ENCODE results near the gene SLC16A14. TPM values are rescaled to one million over a fixed set of nuclear protein-coding genes. Genes with fewer than 3 reads are reported as not detected.

SLC16A14 gene
- total and polyA plus RNA-seq, 2 experiments from 2014 or later, result not detected

DNA sequence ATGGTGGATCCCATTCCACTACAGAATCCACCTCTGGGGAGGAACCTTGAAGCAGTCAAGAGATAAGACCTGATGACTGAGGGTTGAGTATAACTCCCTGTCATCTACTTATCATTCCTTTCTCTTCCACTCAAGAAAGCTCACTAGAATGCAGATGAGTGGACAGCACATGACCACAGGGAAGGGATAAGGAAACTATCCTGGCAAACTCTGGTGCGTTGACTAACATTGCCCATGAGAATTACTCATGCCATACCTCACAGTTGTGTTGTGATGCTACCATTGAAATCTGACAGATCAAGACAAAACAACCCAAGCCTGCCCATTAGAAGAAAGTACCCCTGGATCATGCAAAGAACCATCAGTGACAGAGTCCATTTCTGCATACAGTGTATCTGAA, 26.5 kb downstream of the SLC16A14 start:
- TF ChIP-seq EZH2phosphoT487 (IDR thresholded peaks at IDR 0.05; ENCODE audit: insufficient read depth, low read depth) (no peak), EZH2 (IDR thresholded peaks at IDR 0.05; ENCODE audit: insufficient read depth, poor library complexity, severe bottlenecking) (no peak)
- no peaks in the 10 kb centered on the region for H3F3A ChIP-seq (ENCODE audit: insufficient read depth)
- no peak overlapping the region for H3K4me3 ChIP-seq
- no peak overlapping the region for H2AFZ ChIP-seq
- no peaks in the 10 kb centered on the region for H3K9me3 ChIP-seq (ENCODE audit: low read depth)
- no peak overlapping the region for H3K4me2 ChIP-seq (ENCODE audit: unreplicated experiment)
- H3K4me1 ChIP-seq (ENCODE audit: insufficient read depth), result no peaks in the 10 kb centered on the region
- H3K9me2 ChIP-seq (ENCODE audit: insufficient read depth), result no peaks in the 10 kb centered on the region
- H3K27me3 ChIP-seq (replicated peaks; ENCODE audit: insufficient read depth), result no peaks in the 10 kb centered on the region
- no peaks in the 10 kb centered on the region for H4K20me1 ChIP-seq (ENCODE audit: insufficient read depth)
- 80 to 94% methylated on average over 1 of the region's 1 CpG for WGBS, 2 experiments (ENCODE audit: low coverage in 1 of 2, low lambda C conversion rate in 2 of 2, missing lambda C conversion rate in 2 of 2)
- no peaks in the 10 kb centered on the region for H3K36me3 ChIP-seq (ENCODE audit: low read depth)
- H3K27ac ChIP-seq, result no peak overlapping the region
- in situ Hi-C loops (cut with MboI), result no loop called here
- no peak overlapping the region for H3K9ac ChIP-seq
- peak; percentile 24 for DNase-seq
- no peaks in the 10 kb centered on the region for H3K79me2 ChIP-seq (ENCODE audit: insufficient read depth)

DNA sequence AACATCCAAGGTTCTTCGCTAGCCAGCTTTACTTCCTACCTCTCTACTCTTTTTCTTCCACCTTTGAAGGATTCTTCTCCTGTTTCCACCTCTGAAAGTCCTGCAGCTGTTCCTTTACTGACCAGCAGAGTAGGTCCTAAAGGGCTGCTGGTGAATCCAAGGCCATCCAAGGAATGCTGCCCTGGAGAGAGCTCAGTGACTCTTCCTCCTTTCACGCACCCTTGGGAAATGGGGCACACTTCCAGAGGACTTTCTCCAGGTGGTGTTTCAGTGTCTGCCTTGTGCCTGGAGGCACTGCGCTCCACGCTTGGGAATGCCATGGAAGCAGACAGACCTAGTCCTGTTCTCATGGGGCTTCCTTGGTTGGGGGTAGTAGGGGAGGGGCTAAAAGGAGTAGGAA, 45.4 kb downstream of the SLC16A14 start:
- Histone ChIP-seq H3K4me2 (ENCODE audit: unreplicated experiment) (no peak overlapping the region), H3K36me3 (ENCODE audit: low read depth) (no peaks in the 10 kb centered on the region), H3K79me2 (ENCODE audit: insufficient read depth) (no peaks in the 10 kb centered on the region), H3K4me1 (ENCODE audit: insufficient read depth) (no peaks in the 10 kb centered on the region), H3K27me3 (replicated peaks; ENCODE audit: insufficient read depth) (no peaks in the 10 kb centered on the region), H3K9me2 (ENCODE audit: insufficient read depth) (no peaks in the 10 kb centered on the region), H3K4me3 (no peak overlapping the region), H3F3A (ENCODE audit: insufficient read depth) (no peaks in the 10 kb centered on the region), H4K20me1 (ENCODE audit: insufficient read depth) (no peaks in the 10 kb centered on the region), H2AFZ (no peak overlapping the region), H3K9me3 (ENCODE audit: low read depth) (no peaks in the 10 kb centered on the region), H3K9ac (no peak overlapping the region), H3K27ac (no peak overlapping the region)
- DNase-seq, result no peak
- TF ChIP-seq EZH2 (IDR thresholded peaks at IDR 0.05; ENCODE audit: insufficient read depth, poor library complexity, severe bottlenecking), result no peak
- no peak for TF ChIP-seq EZH2phosphoT487 (IDR thresholded peaks at IDR 0.05; ENCODE audit: insufficient read depth, low read depth)
- in situ Hi-C loops (cut with MboI), result loop anchor here (25.0 kb wide), 1 partner anchor 789 kb away; no protein-coding TSS in a partner anchor
- 94 to 97% methylated on average over 4 of the region's 4 CpGs for WGBS, 2 experiments (ENCODE audit: low coverage in 1 of 2, low lambda C conversion rate in 2 of 2, missing lambda C conversion rate in 2 of 2)

DNA sequence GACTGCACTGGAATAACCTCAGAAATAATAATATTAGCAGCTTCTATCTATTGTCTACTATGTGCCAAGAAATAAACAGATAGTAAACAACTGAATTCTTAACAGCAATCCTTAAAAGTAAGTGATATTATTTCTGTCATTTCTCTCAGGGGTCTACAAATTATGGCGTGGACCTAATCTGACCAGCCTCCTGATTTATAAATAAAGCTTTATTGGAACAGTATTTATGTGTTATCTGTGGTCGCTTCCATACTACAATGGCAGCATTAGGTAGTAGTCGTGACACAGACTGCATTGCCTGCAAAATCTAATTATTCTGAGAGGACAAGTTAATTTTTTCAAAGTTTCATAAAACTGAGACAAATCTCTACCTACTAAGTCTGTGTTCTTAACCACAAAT, 49.0 kb downstream of the SLC16A14 start:
- TF ChIP-seq EZH2 (IDR thresholded peaks at IDR 0.05; ENCODE audit: insufficient read depth, poor library complexity, severe bottlenecking), result no peak
- Histone ChIP-seq H3K9me3 (ENCODE audit: low read depth) (peaks cover 3% of the 10 kb centered on the region), H3K27me3 (replicated peaks; ENCODE audit: insufficient read depth) (no peaks in the 10 kb centered on the region), H3K36me3 (ENCODE audit: low read depth) (no peaks in the 10 kb centered on the region), H3K79me2 (ENCODE audit: insufficient read depth) (no peaks in the 10 kb centered on the region), H4K20me1 (ENCODE audit: insufficient read depth) (no peaks in the 10 kb centered on the region), H3K9ac (no peak overlapping the region), H3K4me3 (no peak overlapping the region), H3K4me1 (ENCODE audit: insufficient read depth) (no peaks in the 10 kb centered on the region), H3F3A (ENCODE audit: insufficient read depth) (no peaks in the 10 kb centered on the region), H3K4me2 (ENCODE audit: unreplicated experiment) (no peak overlapping the region), H3K27ac (no peak overlapping the region), H2AFZ (no peak overlapping the region), H3K9me2 (ENCODE audit: insufficient read depth) (no peaks in the 10 kb centered on the region)
- in situ Hi-C loops (cut with MboI), result loop anchor here (25.0 kb wide), 1 partner anchor 793 kb away; no protein-coding TSS in a partner anchor
- 83 to 89% methylated on average over 3 of the region's 3 CpGs for WGBS, 2 experiments (ENCODE audit: low coverage in 1 of 2, low lambda C conversion rate in 2 of 2, missing lambda C conversion rate in 2 of 2)
- DNase-seq, result no peak

DNA sequence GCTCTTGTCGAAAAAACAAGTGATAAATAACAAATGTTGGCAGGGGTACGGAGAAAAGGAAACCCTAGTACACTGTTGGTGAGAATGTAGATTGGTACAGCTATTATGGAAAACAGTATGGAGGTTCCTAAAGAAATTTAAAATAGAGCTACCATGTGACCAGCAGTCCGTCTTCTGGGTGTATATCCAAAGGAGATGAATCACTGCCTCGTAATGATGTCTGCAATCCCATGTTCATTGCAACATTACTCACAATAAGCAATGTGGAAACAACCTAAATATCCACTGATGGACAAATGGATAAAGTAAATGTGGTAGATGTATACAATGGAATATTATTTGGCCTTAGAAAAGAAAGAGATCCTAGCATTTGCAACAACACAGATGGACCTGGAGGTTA, 50.6 kb downstream of the SLC16A14 start:
- no peak for TF ChIP-seq EZH2 (IDR thresholded peaks at IDR 0.05; ENCODE audit: insufficient read depth, poor library complexity, severe bottlenecking)
- TF ChIP-seq EZH2phosphoT487 (IDR thresholded peaks at IDR 0.05; ENCODE audit: insufficient read depth, low read depth), result no peak
- no peaks in the 10 kb centered on the region for H3K27me3 ChIP-seq (replicated peaks; ENCODE audit: insufficient read depth)
- no peak overlapping the region for H3K9ac ChIP-seq
- no peaks in the 10 kb centered on the region for H3K36me3 ChIP-seq (ENCODE audit: low read depth)
- peaks cover 3% of the 10 kb centered on the region for H3K9me3 ChIP-seq (ENCODE audit: low read depth)
- no peaks in the 10 kb centered on the region for H3K4me1 ChIP-seq (ENCODE audit: insufficient read depth)
- H3K27ac ChIP-seq, result no peak overlapping the region
- H3K4me3 ChIP-seq, result no peak overlapping the region
- peak overlapping the region; percentile 45; the same call in 1 of the 2 replicates for H2AFZ ChIP-seq
- DNase-seq, result peak; percentile 81
- H3K4me2 ChIP-seq (ENCODE audit: unreplicated experiment), result no peak overlapping the region
- WGBS, 2 experiments (ENCODE audit: low coverage in 1 of 2, low lambda C conversion rate in 2 of 2, missing lambda C conversion rate in 2 of 2), result 50 to 53% methylated on average over 4 of the region's 4 CpGs
- H4K20me1 ChIP-seq (ENCODE audit: insufficient read depth), result no peaks in the 10 kb centered on the region
- H3K9me2 ChIP-seq (ENCODE audit: insufficient read depth), result no peaks in the 10 kb centered on the region
- in situ Hi-C loops (cut with MboI), result loop anchor here (25.0 kb wide), 1 partner anchor 794 kb away; no protein-coding TSS in a partner anchor
- H3F3A ChIP-seq (ENCODE audit: insufficient read depth), result no peaks in the 10 kb centered on the region
- H3K79me2 ChIP-seq (ENCODE audit: insufficient read depth), result no peaks in the 10 kb centered on the region

DNA sequence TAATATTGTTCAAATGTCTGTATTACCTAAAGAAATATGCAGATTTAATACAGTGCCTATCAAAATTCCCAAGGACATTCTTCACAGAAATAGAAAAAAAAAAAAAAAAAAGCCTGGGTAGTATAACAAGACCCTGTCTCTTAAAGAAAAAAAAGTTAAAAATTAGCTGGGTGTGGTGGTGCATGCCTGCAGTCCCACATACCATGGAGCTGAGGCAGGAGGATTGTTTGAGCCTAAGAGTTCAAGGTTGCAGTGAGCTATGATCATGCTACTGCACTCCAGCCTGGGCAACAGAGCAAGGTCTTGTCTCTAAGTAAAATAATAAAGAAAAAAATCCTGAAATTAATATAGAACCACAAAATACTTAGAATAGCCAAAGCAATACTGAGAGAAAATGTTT, 51.9 kb downstream of the SLC16A14 start:
- peaks cover 3% of the 10 kb centered on the region for H3K9me3 ChIP-seq (ENCODE audit: low read depth)
- no peak overlapping the region for H3K27ac ChIP-seq
- H3F3A ChIP-seq (ENCODE audit: insufficient read depth), result no peaks in the 10 kb centered on the region; the same call in 1 of the 2 replicates
- no peak for DNase-seq
- H3K4me3 ChIP-seq, result no peak overlapping the region
- no peaks in the 10 kb centered on the region for H3K36me3 ChIP-seq (ENCODE audit: low read depth)
- peaks cover 4% of the 10 kb centered on the region for H3K4me1 ChIP-seq (ENCODE audit: insufficient read depth)
- H2AFZ ChIP-seq, result no peak overlapping the region
- TF ChIP-seq EZH2phosphoT487 (IDR thresholded peaks at IDR 0.05; ENCODE audit: insufficient read depth, low read depth), result no peak
- TF ChIP-seq EZH2 (IDR thresholded peaks at IDR 0.05; ENCODE audit: insufficient read depth, poor library complexity, severe bottlenecking), result no peak
- H3K9ac ChIP-seq, result no peak overlapping the region
- no peak overlapping the region for H3K4me2 ChIP-seq (ENCODE audit: unreplicated experiment)
- H4K20me1 ChIP-seq (ENCODE audit: insufficient read depth), result no peaks in the 10 kb centered on the region
- in situ Hi-C loops (cut with MboI), result loop anchor here (25.0 kb wide), 1 partner anchor 795 kb away; no protein-coding TSS in a partner anchor
- H3K79me2 ChIP-seq (ENCODE audit: insufficient read depth), result no peaks in the 10 kb centered on the region
- no peaks in the 10 kb centered on the region for H3K27me3 ChIP-seq (replicated peaks; ENCODE audit: insufficient read depth)
- no peaks in the 10 kb centered on the region for H3K9me2 ChIP-seq (ENCODE audit: insufficient read depth)
